ENCODE measurements around the gene EPS8.
A peak's percentile ranks its signal among the peaks of the same experiment; 100 is the strongest.

Gene EPS8

GRCh38 chr12:15811214-15812127, 22.3 kb upstream of the EPS8 start:
- Mint-ChIP-seq H3K27ac (no peak overlapping the region), H3K4me1 (ENCODE audit: low read depth) (no peaks in the 10 kb centered on the region), H3K36me3 (ENCODE audit: low read depth) (no peaks in the 10 kb centered on the region), H3K9me3 (no peaks in the 10 kb centered on the region), H3K4me3 (no peak overlapping the region), H3K27me3 (peaks cover 21% of the 10 kb centered on the region)

DNA sequence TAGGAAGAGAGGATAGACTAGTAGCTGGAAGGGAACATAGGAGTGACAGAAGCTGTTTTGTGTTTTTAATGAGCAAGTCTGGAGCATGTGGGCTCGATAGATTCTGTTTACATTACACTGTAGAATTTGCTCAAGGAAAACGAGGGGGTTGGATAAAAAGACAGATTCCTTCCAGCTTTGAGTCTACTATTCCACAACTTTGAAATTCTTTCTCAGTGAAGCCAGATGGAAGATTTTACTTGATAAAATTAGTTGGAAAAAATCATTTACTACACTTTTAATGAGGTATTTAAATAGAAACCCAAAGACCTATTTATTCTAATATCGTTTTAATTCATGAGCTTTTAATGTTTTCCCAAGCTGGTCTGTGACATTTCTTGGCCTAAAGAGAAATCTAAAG, 19.5 kb upstream of the EPS8 start:
- Mint-ChIP-seq H3K36me3 (ENCODE audit: low read depth) (no peaks in the 10 kb centered on the region), H3K9me3 (no peaks in the 10 kb centered on the region), H3K4me1 (ENCODE audit: low read depth) (no peaks in the 10 kb centered on the region), H3K27me3 (peaks cover 26% of the 10 kb centered on the region), H3K27ac (no peak overlapping the region), H3K4me3 (no peak overlapping the region)

DNA sequence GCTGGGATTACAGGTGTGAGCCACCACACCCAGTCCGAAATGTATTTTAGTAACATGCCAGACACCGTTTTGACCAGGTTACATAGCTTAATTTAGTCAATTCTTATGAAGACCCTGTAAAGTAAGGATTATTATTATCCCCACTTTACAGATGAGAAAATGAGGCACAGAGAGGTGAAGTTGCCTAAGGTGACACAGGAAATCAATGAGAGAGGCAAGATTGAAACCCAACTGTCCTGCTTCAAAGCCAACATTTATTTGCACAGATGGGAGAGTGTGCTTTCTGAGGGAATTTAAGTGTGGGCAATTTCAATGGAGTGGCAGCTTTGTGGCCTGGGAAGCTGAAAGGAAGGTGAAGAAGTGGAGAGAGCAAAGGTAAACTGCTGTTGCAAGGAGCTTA, 19.1 kb upstream of the EPS8 start:
- Mint-ChIP-seq H3K4me1 (ENCODE audit: low read depth) (no peaks in the 10 kb centered on the region), H3K4me3 (no peak overlapping the region), H3K36me3 (ENCODE audit: low read depth) (no peaks in the 10 kb centered on the region), H3K27me3 (peaks cover 26% of the 10 kb centered on the region), H3K27ac (no peak overlapping the region), H3K9me3 (no peaks in the 10 kb centered on the region)

DNA sequence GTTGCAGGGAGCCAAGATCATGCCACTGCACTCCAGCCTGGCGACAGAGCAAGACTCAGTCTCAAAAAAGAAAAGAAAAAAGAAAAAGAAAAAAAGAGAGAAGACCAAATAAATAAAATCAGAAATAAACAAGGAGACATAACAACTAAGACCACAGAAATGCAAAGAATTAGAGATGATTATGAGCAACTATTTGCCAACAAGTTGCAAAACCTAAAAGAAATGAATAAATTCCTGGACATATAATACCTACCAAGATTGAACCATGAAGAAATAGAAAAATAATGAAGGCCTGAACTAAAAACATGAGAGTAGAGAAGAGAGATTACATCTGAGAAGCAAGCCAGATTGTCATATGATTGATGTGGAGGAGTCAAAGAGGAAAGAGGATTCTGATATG, 17.6 kb upstream of the EPS8 start:
- Mint-ChIP-seq H3K36me3 (ENCODE audit: low read depth) (no peaks in the 10 kb centered on the region), H3K4me1 (ENCODE audit: low read depth) (no peaks in the 10 kb centered on the region), H3K9me3 (no peaks in the 10 kb centered on the region), H3K4me3 (no peak overlapping the region), H3K27ac (no peak overlapping the region), H3K27me3 (peaks cover 19% of the 10 kb centered on the region)

GRCh38 chr12:15801770-15802744, 12.9 kb upstream of the EPS8 start:
- Mint-ChIP-seq H3K4me3 (no peak overlapping the region), H3K4me1 (ENCODE audit: low read depth) (no peaks in the 10 kb centered on the region), H3K27me3 (peaks cover 23% of the 10 kb centered on the region), H3K27ac (no peak overlapping the region), H3K36me3 (ENCODE audit: low read depth) (no peaks in the 10 kb centered on the region), H3K9me3 (no peaks in the 10 kb centered on the region)

GRCh38 chr12:15800278-15800677, 11.1 kb upstream of the EPS8 start:
- Mint-ChIP-seq H3K27me3 (peaks cover 18% of the 10 kb centered on the region), H3K4me1 (ENCODE audit: low read depth) (no peaks in the 10 kb centered on the region), H3K4me3 (no peak overlapping the region), H3K9me3 (no peaks in the 10 kb centered on the region), H3K27ac (no peak overlapping the region), H3K36me3 (ENCODE audit: low read depth) (no peaks in the 10 kb centered on the region)

DNA sequence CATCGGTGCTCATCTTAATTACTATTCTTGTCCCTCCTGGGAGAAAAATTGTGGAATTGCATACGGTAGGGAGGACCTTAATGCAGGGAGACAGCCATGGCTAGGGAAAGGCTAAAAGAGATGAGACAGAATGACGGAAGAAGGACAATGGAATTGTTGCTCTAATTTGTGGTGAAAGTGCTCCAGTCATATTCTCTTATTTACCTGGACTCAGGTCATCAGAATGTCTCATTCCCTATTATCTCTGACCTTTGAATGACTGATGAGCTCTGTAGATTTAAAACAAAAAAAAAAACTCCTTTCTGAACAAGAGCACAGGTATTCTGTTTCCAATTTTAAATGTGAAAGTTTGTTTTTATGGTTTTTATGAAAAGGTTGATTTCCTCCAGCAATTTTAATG, 8.6 kb upstream of the EPS8 start:
- Mint-ChIP-seq H3K27ac (no peak overlapping the region), H3K4me1 (ENCODE audit: low read depth) (no peaks in the 10 kb centered on the region), H3K36me3 (ENCODE audit: low read depth) (no peaks in the 10 kb centered on the region), H3K9me3 (no peaks in the 10 kb centered on the region), H3K4me3 (no peak overlapping the region), H3K27me3 (peaks cover 26% of the 10 kb centered on the region)

GRCh38 chr12:15796493-15797141, 7.4 kb upstream of the EPS8 start:
- Mint-ChIP-seq H3K4me1 (ENCODE audit: low read depth) (no peaks in the 10 kb centered on the region), H3K36me3 (ENCODE audit: low read depth) (no peaks in the 10 kb centered on the region), H3K27me3 (peaks cover 29% of the 10 kb centered on the region), H3K27ac (no peak overlapping the region), H3K9me3 (no peaks in the 10 kb centered on the region), H3K4me3 (no peak overlapping the region)

- Mint-ChIP-seq H3K27ac (no peak overlapping the region), H3K4me3 (no peak overlapping the region), H3K36me3 (ENCODE audit: low read depth) (no peaks in the 10 kb centered on the region), H3K9me3 (no peaks in the 10 kb centered on the region), H3K4me1 (ENCODE audit: low read depth) (peaks cover 5% of the 10 kb centered on the region), H3K27me3 (peaks cover 41% of the 10 kb centered on the region)
These were observed 5.6 kb upstream of the EPS8 start for GRCh38 chr12:15794836-15795235.

- Mint-ChIP-seq H3K27ac (no peak overlapping the region), H3K4me3 (no peak overlapping the region), H3K9me3 (no peaks in the 10 kb centered on the region), H3K4me1 (ENCODE audit: low read depth) (peaks cover 8% of the 10 kb centered on the region), H3K27me3 (peaks cover 43% of the 10 kb centered on the region), H3K36me3 (ENCODE audit: low read depth) (no peaks in the 10 kb centered on the region)
These were observed 5.0 kb upstream of the EPS8 start for GRCh38 chr12:15794196-15794595.

- H3K4me3 Mint-ChIP-seq: peak overlapping the region; percentile 81
- no peaks in the 10 kb centered on the region for H3K9me3 Mint-ChIP-seq
- H3K4me1 Mint-ChIP-seq (ENCODE audit: low read depth): peaks cover 16% of the 10 kb centered on the region
- peaks cover 66% of the 10 kb centered on the region for H3K27me3 Mint-ChIP-seq
- H3K36me3 Mint-ChIP-seq (ENCODE audit: low read depth): no peaks in the 10 kb centered on the region
- peak overlapping the region; percentile 27 for H3K27ac Mint-ChIP-seq
These were observed 662 bp downstream of the EPS8 start for GRCh38 chr12:15788233-15789219.

GRCh38 chr12:15787778-15788177, 1.4 kb downstream of the EPS8 start:
- Mint-ChIP-seq H3K36me3 (ENCODE audit: low read depth) (no peaks in the 10 kb centered on the region), H3K4me1 (ENCODE audit: low read depth) (peaks cover 16% of the 10 kb centered on the region), H3K27me3 (peaks cover 74% of the 10 kb centered on the region), H3K27ac (no peak overlapping the region), H3K4me3 (peak overlapping the region; percentile 81), H3K9me3 (no peaks in the 10 kb centered on the region)

- Mint-ChIP-seq H3K36me3 (ENCODE audit: low read depth) (no peaks in the 10 kb centered on the region), H3K27me3 (peaks cover 71% of the 10 kb centered on the region)
These were observed 2.4 kb downstream of the EPS8 start for GRCh38 chr12:15786772-15787171.

DNA sequence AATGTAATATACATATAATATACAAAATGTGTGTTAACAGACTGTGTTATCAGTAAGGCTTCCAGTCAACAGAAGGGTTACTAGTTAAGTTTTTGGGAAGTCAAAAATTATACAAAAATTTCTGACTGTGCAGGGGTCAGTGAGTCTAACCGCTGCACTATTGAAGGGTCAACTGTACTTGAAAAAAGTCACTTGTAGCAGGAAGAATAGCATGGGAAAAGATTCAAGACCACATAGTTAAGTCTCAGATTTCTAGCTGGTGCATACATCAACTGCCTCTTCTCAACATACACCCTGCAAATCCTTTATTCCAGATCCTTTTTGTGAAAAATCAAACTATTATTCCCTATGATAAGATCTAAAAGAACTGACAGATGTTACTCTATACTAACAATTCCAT, 5.9 kb downstream of the EPS8 start:
- Mint-ChIP-seq H3K9me3 (no peaks in the 10 kb centered on the region), H3K4me1 (ENCODE audit: low read depth) (peaks cover 4% of the 10 kb centered on the region), H3K27ac (no peak overlapping the region), H3K27me3 (peaks cover 76% of the 10 kb centered on the region), H3K36me3 (ENCODE audit: low read depth) (no peaks in the 10 kb centered on the region), H3K4me3 (no peak overlapping the region)

More at GRCh38 chr12:15786772-15787171, 2.4 kb downstream of the EPS8 start:
- H3K4me1 Mint-ChIP-seq (ENCODE audit: low read depth): peaks cover 16% of the 10 kb centered on the region
- no peaks in the 10 kb centered on the region for H3K9me3 Mint-ChIP-seq
- no peak overlapping the region for H3K27ac Mint-ChIP-seq
- no peak overlapping the region for H3K4me3 Mint-ChIP-seq
